GM21447 (cell line): ENCODE measurements around the gene PIP5KL1.

ENCODE experiments used
- ATAC-seq: cut with Tn5 transposase; IDR thresholded peaks from one replicate; pipeline ENCODE4 v1.9.1; 2021; ENCODE audit not compliant: unreplicated experiment

Gene PIP5KL1

DNA sequence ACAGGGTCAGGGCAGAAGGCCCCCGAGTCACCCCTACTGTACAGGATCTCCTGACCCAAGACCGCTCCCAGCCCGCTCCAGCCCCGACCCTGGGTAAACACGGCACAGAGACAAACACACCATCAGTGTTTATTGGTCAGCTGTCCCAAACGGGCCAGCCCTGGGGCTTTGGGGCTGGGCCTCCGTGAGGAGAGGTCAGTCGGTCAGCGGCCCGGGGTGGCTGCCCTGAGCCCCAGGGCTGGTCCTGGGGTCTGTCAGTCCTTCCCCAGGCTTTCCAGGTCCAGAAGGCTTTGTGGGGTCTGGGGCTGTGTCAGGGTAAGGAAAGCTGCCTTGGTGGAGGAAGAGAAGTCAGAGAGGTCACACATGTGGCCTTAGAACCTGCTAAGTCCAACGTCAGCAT, 4.4 kb upstream of the PIP5KL1 start:
- no peak for ATAC-seq

DNA sequence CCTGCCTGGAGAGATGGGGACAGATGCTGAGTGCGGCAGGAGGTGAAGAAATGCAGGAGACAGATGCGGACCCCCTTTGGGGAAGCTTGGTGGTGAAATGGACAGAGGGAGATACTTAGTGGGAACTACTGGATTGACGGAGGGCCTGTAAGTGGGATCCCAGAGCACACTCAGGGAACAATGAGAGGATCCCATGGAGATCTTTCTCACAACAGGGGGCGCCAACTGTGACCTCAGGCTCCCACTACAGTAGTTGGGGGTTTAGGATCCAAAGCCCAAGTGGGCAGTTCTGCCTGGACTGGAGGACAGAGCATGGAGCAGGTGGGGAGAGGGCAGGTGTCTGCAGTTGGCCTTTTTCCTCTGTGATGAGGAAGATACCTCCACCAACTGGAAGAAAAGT, 3.7 kb upstream of the PIP5KL1 start:
- ATAC-seq: no peak

- ATAC-seq: no peak
These were observed 710 bp upstream of the PIP5KL1 start for GRCh38 chr9:127931092-127931881.

DNA sequence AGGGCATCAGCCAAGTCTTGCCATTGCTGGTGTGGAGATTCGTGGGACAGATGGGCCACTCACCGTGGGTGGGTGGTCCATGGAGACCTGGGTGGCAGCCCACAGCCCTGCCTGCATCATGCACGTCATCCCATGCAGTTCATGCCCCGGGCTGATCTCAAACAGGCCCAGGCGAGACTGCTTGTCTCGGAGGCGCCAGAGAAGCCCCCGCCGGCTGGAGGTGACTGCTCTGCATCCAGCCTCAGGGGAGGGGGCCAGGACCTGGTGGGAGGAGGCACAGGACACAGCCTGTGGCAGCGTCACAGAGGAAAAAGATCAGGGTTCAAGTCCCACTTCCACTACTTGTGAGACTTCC, 975 bp downstream of the PIP5KL1 start:
- no peak for ATAC-seq

DNA sequence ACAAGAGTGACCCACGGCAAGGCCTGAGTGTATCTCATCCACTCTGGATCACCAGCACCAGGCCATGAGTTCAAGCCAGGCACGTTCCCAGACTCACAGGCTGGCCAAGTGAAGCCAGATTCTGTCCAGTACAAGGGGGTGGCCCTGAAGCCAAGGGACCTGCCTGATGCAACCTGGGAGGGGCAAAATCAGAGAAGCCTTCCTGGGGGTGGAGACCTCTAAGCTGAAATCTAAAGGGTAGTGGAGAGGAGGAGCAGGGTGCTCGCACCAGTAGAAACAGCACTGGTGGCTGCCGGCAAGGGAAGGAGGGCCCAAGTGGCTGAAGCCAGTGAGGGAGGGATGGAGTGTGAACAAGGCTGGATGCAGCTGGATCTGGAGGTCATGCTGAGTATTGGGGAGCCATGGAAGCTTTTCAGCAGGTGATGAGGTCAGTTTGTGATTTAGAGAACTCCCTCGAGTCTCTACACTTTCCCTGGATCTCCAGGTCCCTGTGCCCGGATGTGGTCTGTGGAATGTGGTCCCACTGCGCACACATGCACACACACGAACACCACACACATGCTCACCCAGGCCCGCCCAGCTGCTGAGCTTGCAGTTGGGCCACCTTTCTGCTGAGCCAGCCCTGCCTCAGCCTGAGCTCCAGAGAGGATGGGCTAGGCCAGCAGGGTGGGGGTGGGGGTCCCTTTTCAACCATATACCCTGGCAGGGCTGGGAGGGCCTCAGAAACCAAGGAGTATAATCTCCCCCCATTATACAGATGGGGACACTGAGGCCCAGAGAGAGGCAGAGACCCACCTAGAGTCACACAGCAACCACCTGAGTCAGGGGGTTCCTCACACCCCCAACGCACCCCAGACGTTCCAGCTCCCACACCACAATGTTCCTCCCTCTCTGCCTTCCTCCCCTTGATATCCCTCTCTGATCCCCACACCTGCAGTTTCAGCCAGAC, 1.6 kb downstream of the PIP5KL1 start:
- no peak for ATAC-seq

GRCh38 chr9:127927988-127928675, 2.4 kb downstream of the PIP5KL1 start:
- no peak for ATAC-seq

DNA sequence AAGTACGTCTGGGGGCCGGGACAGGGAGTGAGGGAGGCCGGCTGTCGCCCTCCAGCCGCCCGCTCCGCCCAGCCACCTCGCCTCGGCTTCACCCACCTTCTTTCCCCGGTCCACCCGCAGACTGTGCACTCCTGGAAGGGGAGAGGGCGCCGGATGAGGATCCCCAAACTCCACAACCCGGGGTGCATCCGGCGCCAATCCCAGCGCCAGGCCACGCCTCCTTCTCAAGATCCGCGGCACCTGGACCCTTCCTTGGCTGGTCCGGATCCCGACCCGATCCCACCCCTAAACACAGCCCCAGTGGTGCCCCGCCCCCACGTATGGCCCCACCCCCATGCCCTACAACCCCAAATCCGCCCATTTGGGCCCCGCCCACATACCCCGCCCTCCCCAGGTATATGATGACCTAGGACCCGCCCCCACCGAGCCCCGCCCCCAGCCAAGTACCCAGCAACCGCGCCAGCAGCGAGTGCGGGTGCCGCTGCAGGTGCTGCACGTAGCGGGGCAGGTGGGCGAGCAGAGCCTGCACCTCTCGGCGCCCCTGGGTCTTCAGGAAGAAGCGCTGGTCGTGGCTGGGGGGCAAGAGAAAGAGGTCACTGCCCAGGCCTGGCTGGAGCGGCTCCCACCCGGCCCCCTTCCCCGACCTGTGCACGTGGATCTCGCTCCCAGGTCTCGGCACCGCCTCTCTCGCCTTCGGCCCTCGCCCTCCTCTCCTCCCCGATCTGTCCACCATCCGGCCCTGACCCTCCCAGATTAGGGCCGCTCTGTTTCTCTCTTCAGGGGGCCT, 3.2 kb downstream of the PIP5KL1 start:
- no peak for ATAC-seq

GRCh38 chr9:127926906-127927200, 3.7 kb downstream of the PIP5KL1 start:
- no peak for ATAC-seq

- ATAC-seq: no peak
These were observed 4.3 kb downstream of the PIP5KL1 start for GRCh38 chr9:127925959-127926905.

GRCh38 chr9:127924736-127925444, 5.7 kb downstream of the PIP5KL1 start:
- no peak for ATAC-seq

GRCh38 chr9:127923771-127924170, 6.8 kb downstream of the PIP5KL1 start:
- ATAC-seq: no peak

- ATAC-seq: no peak
These were observed 7.5 kb downstream of the PIP5KL1 start for GRCh38 chr9:127923046-127923445.

DNA sequence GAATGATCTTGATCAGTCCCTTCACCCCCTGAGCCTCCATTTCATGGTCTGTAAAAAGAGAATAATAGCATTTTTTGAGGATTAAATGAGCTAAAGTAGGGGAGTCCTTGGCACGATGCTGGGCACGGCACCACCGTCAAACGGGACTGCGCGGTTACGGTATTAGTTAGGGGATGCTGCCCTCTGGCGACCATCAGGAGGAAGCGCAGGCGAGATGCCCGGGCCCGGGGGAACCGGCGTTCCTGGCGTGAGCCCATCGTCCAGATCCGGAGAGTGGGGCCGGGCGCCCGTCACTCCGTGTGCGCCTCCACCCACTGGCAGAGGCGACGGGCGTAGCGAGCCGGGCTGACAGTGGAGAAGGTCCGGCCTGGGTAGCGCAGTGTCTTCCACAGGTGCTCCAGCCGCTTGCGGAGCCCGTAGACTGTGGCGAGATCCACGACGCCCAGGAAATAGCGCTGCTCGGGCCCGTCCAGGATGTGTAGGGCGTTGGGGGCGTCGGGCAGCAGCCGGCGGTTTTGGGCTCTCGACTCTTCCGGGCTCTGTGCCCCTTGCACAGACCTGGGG, 8.9 kb downstream of the PIP5KL1 start:
- no peak for ATAC-seq

DNA sequence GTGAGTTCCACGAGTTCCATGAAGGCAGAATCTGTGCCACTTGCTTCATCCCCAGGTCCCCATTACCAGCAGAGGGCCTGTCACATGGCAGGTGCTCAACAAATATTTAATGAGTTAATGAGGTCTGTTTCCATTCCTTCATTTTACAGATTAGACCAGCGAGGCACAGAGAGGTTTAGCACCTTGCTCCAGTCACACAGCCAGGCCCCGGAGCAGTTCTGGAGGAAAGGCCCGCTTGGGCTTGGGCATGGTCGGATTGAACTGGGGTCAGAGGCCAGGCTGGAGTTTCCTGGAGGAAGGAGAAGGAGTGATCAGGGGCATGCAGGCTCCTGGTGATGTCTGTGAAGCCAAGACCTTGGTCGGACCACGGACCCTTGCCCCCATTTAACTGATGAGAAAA, 9.8 kb downstream of the PIP5KL1 start:
- no peak for ATAC-seq

GRCh38 chr9:127919253-127919815, 11.2 kb downstream of the PIP5KL1 start:
- ATAC-seq: no peak

DNA sequence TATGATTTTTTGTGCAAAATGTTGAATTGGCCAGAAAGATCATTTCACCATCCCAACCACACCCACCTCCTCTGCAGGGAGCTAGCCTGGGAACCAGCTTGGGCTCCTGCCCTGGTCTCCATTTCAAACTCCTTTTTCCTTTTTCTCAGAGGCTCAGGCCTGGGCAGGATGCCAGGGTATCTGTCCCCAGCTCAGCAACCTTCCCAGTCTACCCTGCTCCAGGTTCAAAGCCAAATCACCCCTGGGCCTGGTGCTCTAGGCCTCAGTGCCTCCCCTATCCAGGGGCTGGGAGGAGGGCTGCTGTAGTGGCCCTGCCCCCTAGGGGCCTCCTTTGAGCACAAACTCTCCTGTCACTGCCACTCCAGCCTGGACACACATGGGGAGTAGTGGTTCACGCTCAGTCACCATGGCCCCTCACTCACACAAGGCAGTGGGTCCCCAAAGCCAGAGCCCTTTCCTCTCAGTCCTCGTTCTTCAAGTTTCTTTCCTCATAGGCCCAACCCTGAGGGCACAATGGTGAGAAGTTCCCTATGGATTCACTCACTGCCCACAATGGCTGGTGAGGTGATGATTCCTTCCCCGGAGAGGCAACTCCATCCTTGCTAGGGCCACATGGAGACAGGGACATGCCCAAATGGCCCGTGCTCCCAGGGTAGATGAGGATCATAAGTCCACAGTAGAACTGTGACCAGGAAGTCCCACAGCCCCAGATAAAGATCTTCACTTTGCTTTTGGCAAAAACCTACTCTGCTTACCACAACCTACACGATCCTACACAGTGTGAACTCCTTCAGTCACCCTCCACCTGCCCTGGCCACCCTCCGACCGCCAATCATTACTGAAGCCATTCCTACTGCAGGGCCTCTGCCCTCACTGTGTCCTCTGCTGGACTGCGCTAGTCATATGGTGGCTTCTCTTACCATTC, 12.1 kb downstream of the PIP5KL1 start:
- no peak for ATAC-seq

- ATAC-seq: peak; percentile 34
These were observed 13.0 kb downstream of the PIP5KL1 start for GRCh38 chr9:127917603-127918002.
